Measurements from ENCODE around the gene PKD2L2. TPM values are rescaled to one million over a fixed set of nuclear protein-coding genes. Genes with fewer than 3 reads are reported as not detected.

Gene PKD2L2
- total and polyA plus RNA-seq, 9 of the 15 experiments (the other 6 are each of a cell fraction or from before 2014, with no cell fraction given): 0.08 to 0.25 (median 0.11) TPM; not detected in 5

DNA sequence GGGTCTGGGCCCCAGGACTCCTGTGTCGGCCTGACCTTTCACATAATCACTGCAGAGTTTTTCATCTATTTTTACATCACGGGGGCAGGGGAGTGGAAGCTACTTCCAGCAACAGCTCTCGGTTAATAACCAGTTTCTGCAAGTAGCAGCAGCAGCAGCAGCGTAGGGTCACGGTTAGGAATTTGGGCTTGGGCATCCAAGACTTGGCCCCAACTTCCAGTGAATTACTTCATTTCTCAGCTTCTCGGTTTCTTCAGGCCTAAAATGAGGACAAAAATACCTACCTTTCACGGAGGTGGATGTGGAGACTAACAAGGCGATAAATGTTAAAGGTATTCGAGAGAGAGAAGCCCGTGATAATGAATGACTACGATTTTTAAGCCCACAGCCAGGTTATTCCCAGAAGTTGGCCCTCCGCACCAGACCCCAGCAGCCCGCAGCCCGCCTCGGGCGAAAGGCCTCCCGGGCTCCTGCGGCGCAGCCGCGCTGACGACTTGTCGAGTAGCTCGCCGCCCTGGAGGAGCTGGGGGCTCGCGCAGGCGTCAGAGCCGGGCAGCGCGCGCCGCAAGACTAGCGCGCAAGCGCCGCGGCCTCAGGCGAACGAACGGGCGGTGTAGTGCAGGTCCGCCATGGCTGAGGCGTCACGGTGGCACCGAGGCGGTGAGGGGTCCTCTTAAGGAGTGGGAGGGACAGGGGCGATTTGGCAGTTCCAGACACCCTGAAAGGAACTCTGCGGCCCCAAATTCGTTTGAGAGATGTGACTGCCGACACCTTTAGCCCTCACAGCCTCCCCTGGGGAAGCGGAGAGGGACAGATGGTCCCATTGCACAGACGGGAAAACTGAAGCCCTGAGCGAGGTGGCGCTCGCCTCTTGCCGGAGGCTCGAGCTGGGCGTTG, at the start of gene PKD2L2 (continued):
- TF ChIP-seq ZNF274 (IDR thresholded peaks at IDR 0.05; ENCODE audit: borderline replicate concordance, low read depth, low read length) (no peak), ZNF431 (CRISPR knock-in tag; IDR thresholded peaks at IDR 0.05) (no peak), CHCHD3 (CRISPR knock-in tag; IDR thresholded peaks at IDR 0.05) (no peak), ARHGAP35 (IDR thresholded peaks at IDR 0.05; ENCODE audit: partially characterized antibody) (no peak), KDM1A (IDR thresholded peaks at IDR 0.05) (peak; percentile 94 to 98), DNMT1 (IDR thresholded peaks at IDR 0.05) (no peak), MTA1 (IDR thresholded peaks at IDR 0.05; ENCODE audit: borderline replicate concordance) (no peak), ELF1 (tag; IDR thresholded peaks at IDR 0.05) (no peak), ZNF79 (CRISPR knock-in tag; IDR thresholded peaks at IDR 0.05; ENCODE audit: low read depth) (no peak), ZNF41 (CRISPR knock-in tag; conservative IDR thresholded peaks at IDR 0.05) (no peak), ZFP30 (CRISPR knock-in tag; IDR thresholded peaks at IDR 0.05; ENCODE audit: borderline replicate concordance) (no peak)

GRCh38 chr5:137842296-137842695, 47.0 kb upstream of the PKD2L2 start:
- no peak overlapping the region for H2AFZ ChIP-seq (ENCODE audit: low read depth, low read length)
- peaks cover 0 to 2% of the 10 kb centered on the region in 2 experiments; a peak in 2 of 5 replicates for H3K27me3 ChIP-seq (ENCODE audit: control insufficient read depth in 2 of 2, insufficient read depth in 2 of 2, low read length in 2 of 2)
- no peak overlapping the region for H3K4me3 ChIP-seq
- BruUV-seq (replicated peaks): no TSS peak
- H4K20me1 ChIP-seq (replicated peaks; ENCODE audit: control insufficient read depth, insufficient read depth, low read length): no peaks in the 10 kb centered on the region
- CTCF ChIA-PET (ENCODE audit: low intra/inter-chr PET ratio): interaction anchor here (0.6 kb wide), 1 partner anchor 40 kb away, joined by 3 read pairs; no protein-coding TSS in a partner anchor
- no peaks in the 10 kb centered on the region for H3K4me1 ChIP-seq (replicated peaks in 1 of 2; ENCODE audit: control insufficient read depth in 2 of 2, insufficient read depth in 2 of 2, low read length in 2 of 2)
- no peaks in the 10 kb centered on the region for H3K9me1 ChIP-seq (ENCODE audit: control insufficient read depth, insufficient read depth, low read length)
- POLR2A ChIA-PET: no interaction called here
- FAIRE-seq (no peak), ATAC-seq (no peak), DNase-seq (ENCODE audit: extremely low read depth in 1 of 4, low spot score in 3 of 4) (no peak)
- H3K4me2 ChIP-seq (ENCODE audit: insufficient read depth, low read length): no peak overlapping the region
- TF ChIP-seq BCOR (IDR thresholded peaks at IDR 0.05) (no peak), SLC30A9 (CRISPR knock-in tag; IDR thresholded peaks at IDR 0.05) (no peak), ZNF212 (CRISPR knock-in tag; IDR thresholded peaks at IDR 0.05) (no peak), RBM39 (optimal IDR thresholded peaks at IDR 0.05; ENCODE audit: low read depth, low read length) (no peak)
- no peaks in the 10 kb centered on the region for H3K9me3 ChIP-seq (replicated peaks; ENCODE audit: control insufficient read depth, insufficient read depth, low read depth, low read length)
- intact Hi-C loops (cut with micrococcal nuclease) (no loop called here), in situ Hi-C loops (cut with MboI) (no loop called here)
- no peaks in the 10 kb centered on the region for H3K36me3 ChIP-seq (ENCODE audit: control insufficient read depth, insufficient read depth, low read length)
- H3K9ac ChIP-seq (ENCODE audit: insufficient read depth in 1 of 2, low read depth in 2 of 2, low read length in 2 of 2): no peak overlapping the region
- WGBS (ENCODE audit: insufficient coverage, low coverage, missing lambda C conversion rate): 3% methylated on average over 5 of the region's 5 CpGs
- H3K27ac ChIP-seq (ENCODE audit: extremely low read depth, low read depth, low read length): no peak overlapping the region
- H3K79me2 ChIP-seq (ENCODE audit: control insufficient read depth, insufficient read depth, low read length): no peaks in the 10 kb centered on the region
